ENCODE measurements around the gene POU6F2.

DNA sequence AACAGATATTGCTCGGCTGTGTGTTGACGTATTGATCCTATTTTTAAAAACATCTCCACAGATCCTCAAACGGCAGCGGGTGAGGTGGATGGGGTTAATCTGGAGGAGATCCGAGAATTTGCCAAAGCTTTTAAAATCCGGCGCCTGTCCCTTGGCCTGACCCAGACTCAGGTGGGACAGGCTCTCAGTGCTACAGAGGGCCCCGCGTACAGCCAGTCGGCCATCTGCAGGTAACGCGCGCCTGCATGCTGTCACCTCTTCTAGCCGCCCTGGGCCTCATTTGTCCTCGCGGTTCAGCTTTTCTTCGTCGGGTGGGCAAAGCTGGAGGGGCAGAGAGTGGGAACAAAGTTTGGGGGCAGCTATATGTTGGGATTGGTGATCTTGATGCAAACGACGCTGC, 482.8 kb downstream of the POU6F2 start:
- no peak for TF ChIP-seq EZH2 (IDR thresholded peaks at IDR 0.05; ENCODE audit: insufficient read depth, poor library complexity, severe bottlenecking)
- no peak for TF ChIP-seq EZH2phosphoT487 (IDR thresholded peaks at IDR 0.05; ENCODE audit: insufficient read depth, low read depth)
